RPMI7951 (cell line): ENCODE results near the gene TMEM234. TPM values are rescaled to one million over a fixed set of nuclear protein-coding genes. Genes with fewer than 3 reads are reported as not detected.

Experiments used
- DNase-seq: peaks from one replicate; pipeline ENCODE4 v3.0.0-alpha.2; 2012; ENCODE audit warnings: low read depth
- total RNA-seq: library from RNA; depleted of rRNA; stranded (reverse); fragments of >200 nt; shearing (Covaris generic); gene quantifications from 2 replicates; pipeline ENCODE4 v1.2.3, GENCODE V29; 2014; rRNA removed

The TMEM234 gene
- total RNA-seq, 1 experiment from 2014 or later: 16.2 TPM

GRCh38 chr1:32178380-32179192 lies 43.6 kb downstream of the TMEM234 start:
- DNase-seq: no peak

GRCh38 chr1:32172621-32173245 lies 49.4 kb downstream of the TMEM234 start:
- peak; percentile 40 for DNase-seq

GRCh38 chr1:32170991-32171390 lies 51.2 kb downstream of the TMEM234 start:
- no peak for DNase-seq

Other genes starting within 250 kb of the TMEM234 start
- 54.4 and 59.0 TPM in 2 replicates for gene KHDRBS1, start 208.5 kb downstream of the TMEM234 start, total RNA-seq
- gene TMEM39B, start 149.4 kb downstream of the TMEM234 start, total RNA-seq: 6.9 and 13.0 TPM in 2 replicates
- gene KPNA6, start 114.3 kb downstream of the TMEM234 start, total RNA-seq: 39.7 and 40.6 TPM in 2 replicates
- 48.4 and 57.0 TPM in 2 replicates for gene TXLNA, start 42.7 kb downstream of the TMEM234 start, total RNA-seq
- 29.1 and 37.4 TPM in 2 replicates for gene CCDC28B, start 21.8 kb downstream of the TMEM234 start, total RNA-seq
- 2.9 and 5.6 TPM in 2 replicates for gene IQCC, start 16.7 kb downstream of the TMEM234 start, total RNA-seq
- not detected in 2 replicates for gene DCDC2B, start 13.3 kb downstream of the TMEM234 start, total RNA-seq
- 423 and 475 TPM in 2 replicates for gene EIF3I, start 54 bp upstream of the TMEM234 start, total RNA-seq
- gene FAM167B, start 24.9 kb upstream of the TMEM234 start, total RNA-seq: 0.49 TPM in 1 of 2 replicates, not detected in the other
- gene LCK, start 28.9 kb upstream of the TMEM234 start, total RNA-seq: not detected in 2 replicates
- 115 and 121 TPM in 2 replicates for gene HDAC1, start 69.7 kb upstream of the TMEM234 start, total RNA-seq
- gene MARCKSL1, start 113.9 kb upstream of the TMEM234 start, total RNA-seq: 31.7 and 47.7 TPM in 2 replicates
- gene FAM229A, start 140.1 kb upstream of the TMEM234 start, total RNA-seq: 0.29 and 0.84 TPM in 2 replicates
- gene TSSK3, start 140.2 kb upstream of the TMEM234 start, total RNA-seq: 0.12 and 0.39 TPM in 2 replicates
- 45.1 and 52.7 TPM in 2 replicates for gene BSDC1, start 172.1 kb upstream of the TMEM234 start, total RNA-seq
- under 0.01 TPM in 1 of 2 replicates, not detected in the other for gene ZBTB8B, start 242.7 kb upstream of the TMEM234 start, total RNA-seq